Psoas muscle (tissue), 8 donors: ENCODE results near the gene MUC4. TPM values are rescaled to one million over a fixed set of nuclear protein-coding genes. Genes with fewer than 3 reads are reported as not detected.

Experiments
- ATAC-seq, 4 donors: fragments of 200-7000 bp; cut with Tn5 transposase; one replicate each; pipeline ENCODE4 v1.9.1; 2020; ENCODE audit warnings: moderate library complexity in 3 of 4, mild to moderate bottlenecking in 2 of 4
- DNase-seq, 2 donors: peaks; one replicate each; pipeline ENCODE4 v3.0.0-alpha.2; 2020
- H3K27ac ChIP-seq: fragments of 200-600 bp; one replicate; pipeline ENCODE4 v1.8.0; 2022
- H3K27me3 ChIP-seq, 3 donors: fragments of 200-600 bp in 1 of 3; one replicate each; pipeline versions ENCODE4 v1.6.1 to v1.8.0; 2013 to 2022; ENCODE audit warnings: low read length in 2 of 3, mild to moderate bottlenecking in 2 of 3, moderate library complexity in 1 of 3; ENCODE audit not compliant: insufficient read depth in 3 of 3
- H3K36me3 ChIP-seq, 2 donors: fragments of 200-600 bp in 1 of 2; one replicate each; pipeline versions ENCODE4 v1.6.1 to v1.8.0; 2013 to 2022; ENCODE audit warnings: low read depth in 1 of 2, mild to moderate bottlenecking in 1 of 2, moderate library complexity in 1 of 2; ENCODE audit not compliant: insufficient read depth in 1 of 2
- H3K4me1 ChIP-seq: fragments of 200-600 bp; one replicate; pipeline ENCODE4 v1.8.0; 2022
- H3K4me3 ChIP-seq: fragments of 200-600 bp; one replicate; pipeline ENCODE4 v1.8.0; 2022; ENCODE audit warnings: mild to moderate bottlenecking
- H3K9me3 ChIP-seq: fragments of 200-600 bp; one replicate; pipeline ENCODE4 v1.8.0; 2022
- WGBS, 3 donors: extraction: QIAGEN DNeasy Blood & Tissue Kit; methylation state at CpG; one replicate each; pipeline versions ENCODE4 v1.1.6 to v1.1.7; 2013; 5-methylcytosine and 5-hydroxymethylcytosine counted together
- intact Hi-C, 2 donors: fragments of 100-400 bp; cut with DNase I; formaldehyde crosslinking; loops; one replicate each; pipeline versions ENCODE4 v1.11.0 to v1.14.2; 2022
- polyA plus RNA-seq, 3 donors: library from polyadenylated mRNA; stranded (reverse); fragments of 200-250 nt; gene quantifications; one replicate each; pipeline ENCODE4 v1.2.3, GENCODE V29; 2013
- total RNA-seq, 4 donors: library from RNA; stranded (reverse); fragmentation: NEBNext Ultra II Directional in 2 of 4; extraction: Animal tissue kit (Norgen Biotek cat#: 25700) in 2 of 4; gene quantifications; one replicate each; pipeline versions ENCODE4 v1.2.1 to v1.2.4, GENCODE V29; 2021 to 2023
- TF ChIP-seq, protein P1 (sequence below): fragments of 200-600 bp; IDR thresholded peaks from one replicate; pipeline ENCODE4 v1.8.0; 2022; ENCODE audit warnings: antibody characterized with exemption
- donor health status: healthy with polysubstance abuse.
- donor health status: DM: no; HTN: no; CAD: no; lungs with moderate emphysema.
- donor health status: Bipolar disorder and iron deficiency.
- donor health status: healthy.
- donor health status: DM: yes; HTN: yes; CAD: no.
- donor health status: DM: no; HTN: no; CAD: no.
- donor health status: DM: no; HTN: no; CAD: no.
- donor health status: DM: yes; HTN: yes; CAD: no.

Gene MUC4
- total and polyA plus RNA-seq, 7 donors, result 0.01 to 0.08 (median 0.02) TPM; not detected in 4

GRCh38 chr3:195709676-195710085 lies 102.0 kb downstream of the MUC4 start:
- Histone ChIP-seq H3K4me3 (no peak overlapping the region), H3K9me3 (no peaks in the 10 kb centered on the region), H3K36me3 (peaks cover 0 to 38% of the 10 kb centered on the region in 2 donors), H3K4me1 (no peaks in the 10 kb centered on the region), H3K27ac (no peak overlapping the region), H3K27me3 (no peaks in the 10 kb centered on the region)
- 95 to 97% (median 97%) methylated on average over 6 of the region's 6 CpGs for WGBS, 3 donors
- no peak for ATAC-seq
- intact Hi-C loops, result no loop called here
- TF ChIP-seq, protein P1, sequence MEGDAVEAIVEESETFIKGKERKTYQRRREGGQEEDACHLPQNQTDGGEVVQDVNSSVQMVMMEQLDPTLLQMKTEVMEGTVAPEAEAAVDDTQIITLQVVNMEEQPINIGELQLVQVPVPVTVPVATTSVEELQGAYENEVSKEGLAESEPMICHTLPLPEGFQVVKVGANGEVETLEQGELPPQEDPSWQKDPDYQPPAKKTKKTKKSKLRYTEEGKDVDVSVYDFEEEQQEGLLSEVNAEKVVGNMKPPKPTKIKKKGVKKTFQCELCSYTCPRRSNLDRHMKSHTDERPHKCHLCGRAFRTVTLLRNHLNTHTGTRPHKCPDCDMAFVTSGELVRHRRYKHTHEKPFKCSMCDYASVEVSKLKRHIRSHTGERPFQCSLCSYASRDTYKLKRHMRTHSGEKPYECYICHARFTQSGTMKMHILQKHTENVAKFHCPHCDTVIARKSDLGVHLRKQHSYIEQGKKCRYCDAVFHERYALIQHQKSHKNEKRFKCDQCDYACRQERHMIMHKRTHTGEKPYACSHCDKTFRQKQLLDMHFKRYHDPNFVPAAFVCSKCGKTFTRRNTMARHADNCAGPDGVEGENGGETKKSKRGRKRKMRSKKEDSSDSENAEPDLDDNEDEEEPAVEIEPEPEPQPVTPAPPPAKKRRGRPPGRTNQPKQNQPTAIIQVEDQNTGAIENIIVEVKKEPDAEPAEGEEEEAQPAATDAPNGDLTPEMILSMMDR, result no peak
- DNase-seq, result no peak

DNA sequence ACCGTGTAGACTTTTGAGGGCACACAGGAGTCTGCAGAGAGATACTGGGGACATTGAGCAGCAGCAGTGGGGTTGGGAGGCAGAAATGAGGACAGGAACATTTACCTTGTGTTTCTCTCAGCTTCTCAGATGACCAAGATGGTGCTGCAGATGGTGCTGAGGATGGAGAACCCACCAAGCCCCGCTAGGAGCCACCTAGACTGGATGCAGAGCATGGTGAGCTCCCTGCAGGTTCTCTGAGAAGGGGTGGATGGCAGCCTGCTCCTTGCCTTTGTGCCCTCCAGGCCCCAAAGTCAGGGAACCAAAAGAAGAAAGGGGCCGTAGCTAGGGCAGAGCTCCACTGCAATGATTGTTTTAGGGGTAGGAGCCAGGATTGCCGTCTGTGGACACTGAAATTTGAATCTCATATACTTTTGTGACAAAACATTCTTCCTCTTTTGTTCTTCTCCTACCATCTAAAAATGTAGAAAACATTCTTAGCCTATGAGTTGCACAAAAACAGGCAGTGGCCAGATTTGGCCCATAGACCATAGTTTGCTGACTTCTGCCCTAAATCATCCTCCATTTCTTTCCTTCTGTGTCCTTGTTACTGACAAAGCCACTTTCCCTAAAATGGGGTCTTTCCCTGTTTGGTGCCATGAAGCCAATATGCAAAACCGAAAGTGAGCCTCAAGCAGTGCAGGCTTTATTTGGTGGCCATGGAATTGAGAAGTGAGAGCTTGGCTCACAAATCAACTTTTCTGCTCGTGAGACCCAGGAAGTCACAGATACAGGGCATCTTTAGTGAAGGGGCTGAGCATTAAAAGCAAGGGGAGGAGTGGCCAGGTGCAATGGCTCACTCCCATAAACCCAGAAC lies 102.9 kb downstream of the MUC4 start:
- H3K4me3 ChIP-seq, result no peak overlapping the region
- DNase-seq (no peak), ATAC-seq (no peak)
- intact Hi-C loops, result no loop called here
- no peaks in the 10 kb centered on the region for H3K27me3 ChIP-seq
- H3K27ac ChIP-seq, result no peak overlapping the region
- TF ChIP-seq, protein P1, result no peak
- WGBS, 3 donors, result 93 to 95% (median 93%) methylated on average over 6 of the region's 6 CpGs
- H3K9me3 ChIP-seq, result no peaks in the 10 kb centered on the region
- H3K4me1 ChIP-seq, result no peaks in the 10 kb centered on the region
- peaks cover 0 to 34% of the 10 kb centered on the region in 2 donors for H3K36me3 ChIP-seq

GRCh38 chr3:195708061-195708460 lies 103.7 kb downstream of the MUC4 start:
- no peaks in the 10 kb centered on the region for H3K9me3 ChIP-seq
- TF ChIP-seq, protein P1, result no peak
- no peak overlapping the region for H3K27ac ChIP-seq
- ATAC-seq (no peak), DNase-seq (no peak)
- H3K4me1 ChIP-seq, result no peaks in the 10 kb centered on the region
- WGBS, 3 donors, result 78 to 91% (median 82%) methylated on average over 6 of the region's 6 CpGs
- no peak overlapping the region for H3K4me3 ChIP-seq
- intact Hi-C loops, result no loop called here
- H3K36me3 ChIP-seq, result peaks cover 0 to 34% of the 10 kb centered on the region in 2 donors
- H3K27me3 ChIP-seq, result no peaks in the 10 kb centered on the region

- Histone ChIP-seq H3K36me3 (peaks cover 0 to 21% of the 10 kb centered on the region in 2 donors), H3K27ac (no peak overlapping the region), H3K4me3 (no peak overlapping the region), H3K4me1 (no peaks in the 10 kb centered on the region), H3K27me3 (no peaks in the 10 kb centered on the region), H3K9me3 (no peaks in the 10 kb centered on the region)
- TF ChIP-seq, protein P1, result no peak
- intact Hi-C loops, result no loop called here
- 84 to 88% (median 85%) methylated on average over 9 of the region's 9 CpGs for WGBS, 3 donors
- ATAC-seq (peak in 2 of 4 donors; percentile 20), DNase-seq (no peak)
Observed at GRCh38 chr3:195705081-195705991, 106.4 kb downstream of the MUC4 start.
